Lung (tissue), 12 donors: ENCODE measurements around the gene GZMH. TPM values are rescaled to one million over a fixed set of nuclear protein-coding genes. Genes with fewer than 3 reads are reported as not detected.

Experiments
- ATAC-seq: fragments of 200-7000 bp; cut with Tn5 transposase; one replicate; pipeline ENCODE4 v1.9.1; 2020; ENCODE audit warnings: moderate number of reproducible peaks; ENCODE audit not compliant: insufficient read depth, low FRiP score
- DNase-seq, 3 donors: peaks; one replicate each; pipeline ENCODE4 v3.0.0-alpha.2; 2013 to 2017
- H3K27ac ChIP-seq, 2 donors: one replicate each; pipeline ENCODE4 v1.5.1; 2013; ENCODE audit warnings: mild to moderate bottlenecking in 2 of 2, moderate library complexity in 2 of 2, control low read depth in 1 of 2, inconsistent platforms in 1 of 2, low read depth in 1 of 2, low read length in 1 of 2
- H3K27me3 ChIP-seq, 3 donors: one replicate each; pipeline ENCODE4 v1.5.1; 2013; ENCODE audit warnings: low read length in 2 of 3; ENCODE audit not compliant: control insufficient read depth in 3 of 3, insufficient read depth in 3 of 3
- H3K36me3 ChIP-seq, 4 donors: one replicate each; pipeline ENCODE4 v1.5.1; 2013; ENCODE audit warnings: low read length in 4 of 4, mild to moderate bottlenecking in 1 of 4, moderate library complexity in 1 of 4; ENCODE audit not compliant: control insufficient read depth in 4 of 4, insufficient read depth in 4 of 4
- H3K4me1 ChIP-seq, 5 donors: one replicate each; pipeline ENCODE4 v1.5.1; 2013; ENCODE audit warnings: low read length in 5 of 5, mild to moderate bottlenecking in 2 of 5, moderate library complexity in 1 of 5; ENCODE audit not compliant: control insufficient read depth in 5 of 5, insufficient read depth in 5 of 5
- H3K4me3 ChIP-seq: one replicate; pipeline ENCODE4 v1.5.1; 2013; ENCODE audit warnings: mild to moderate bottlenecking, control low read depth, moderate library complexity
- H3K9ac ChIP-seq, 2 donors: one replicate each; pipeline ENCODE4 v1.5.1; 2013; ENCODE audit warnings: low read length in 2 of 2, control low read depth in 1 of 2; ENCODE audit not compliant: insufficient read depth in 1 of 2
- H3K9me3 ChIP-seq, 4 donors: one replicate each; pipeline ENCODE4 v1.5.1; 2013; ENCODE audit warnings: low read length in 3 of 4, mild to moderate bottlenecking in 1 of 4, moderate library complexity in 1 of 4; ENCODE audit not compliant: control insufficient read depth in 4 of 4, insufficient read depth in 3 of 4
- CTCF ChIP-seq: IDR thresholded peaks from 2 replicates; pipeline ENCODE4 v1.5.1; 2012; ENCODE audit warnings: mild to moderate bottlenecking; ENCODE audit errors: control extremely low read depth, extremely low read depth
- WGBS, 2 donors: extraction: QIAGEN DNeasy Blood & Tissue Kit; methylation state at CpG; one replicate each; pipeline ENCODE4 v1.1.7; 2013; 5-methylcytosine and 5-hydroxymethylcytosine counted together
- polyA plus RNA-seq, 2 donors: library from polyadenylated mRNA; stranded (reverse); fragments of 200-250 nt; gene quantifications; one replicate each; pipeline ENCODE4 v1.2.1, GENCODE V29; 2013
- total RNA-seq, 2 donors: library from RNA; depleted of rRNA in 1 of 2; stranded (reverse); fragments of >200 nt in 1 of 2; gene quantifications; one replicate each; pipeline ENCODE4 v1.2.1, GENCODE V29; 2014 to 2021
- donor health status: control.
- donor health status: control.
- donor health status: Bipolar disorder and iron deficiency.
- donor health status: healthy.
- donor health status: DM: yes; HTN: yes; CAD: no.

GZMH gene
- total and polyA plus RNA-seq, 4 donors: 1.2 to 3.1 (median 2.9) TPM; not detected in 1

- Histone ChIP-seq H3K27me3 (no peaks in the 10 kb centered on the region), H3K9ac (no peak within 1 kb of the TSS), H3K9me3 (peaks cover 0 to 3% (median 0%) of the 10 kb centered on the region in 4 donors), H3K27ac (no peak within 1 kb of the TSS), H3K36me3 (no peaks in the 10 kb centered on the region), H3K4me1 (peaks cover 0 to 10% (median 4%) of the 10 kb centered on the region in 5 donors), H3K4me3 (no peak within 1 kb of the TSS)
- ATAC-seq (no peak), DNase-seq (no peak)
- 69 to 85% methylated on average over 2 of the region's 2 CpGs for WGBS, 2 donors
- TF ChIP-seq CTCF: no peak
These were observed 24.7 kb upstream of the GZMH start, which contains the start of gene GZMB for GRCh38 chr14:24634158-24634557. Gene GZMB, minus strand, starts transcription at chr14:24634190. Its CDS starts 30 bp downstream, at chr14:24634160.

GRCh38 chr14:24633353-24633752 is 23.9 kb upstream of the GZMH start:
- Histone ChIP-seq H3K4me1 (peaks cover 0 to 10% (median 4%) of the 10 kb centered on the region in 5 donors), H3K36me3 (no peaks in the 10 kb centered on the region), H3K9me3 (peaks cover 0 to 3% (median 0%) of the 10 kb centered on the region in 4 donors), H3K4me3 (no peak overlapping the region), H3K27ac (no peak overlapping the region), H3K9ac (no peak overlapping the region), H3K27me3 (no peaks in the 10 kb centered on the region)
- 88 to 100% methylated on average over 1 of the region's 1 CpG for WGBS, 2 donors
- ATAC-seq: no peak
- no peak for DNase-seq
- TF ChIP-seq CTCF: no peak

- H3K4me3 ChIP-seq: no peak overlapping the region
- no peak overlapping the region for H3K9ac ChIP-seq
- no peaks in the 10 kb centered on the region for H3K27me3 ChIP-seq
- peaks cover 0 to 10% (median 4%) of the 10 kb centered on the region in 5 donors for H3K4me1 ChIP-seq
- DNase-seq (no peak), ATAC-seq (no peak)
- H3K9me3 ChIP-seq: peaks cover 0 to 3% (median 0%) of the 10 kb centered on the region in 4 donors
- H3K27ac ChIP-seq: no peak overlapping the region
- WGBS, 2 donors: 62 to 68% methylated on average over 6 of the region's 6 CpGs
- TF ChIP-seq CTCF: no peak
- no peaks in the 10 kb centered on the region for H3K36me3 ChIP-seq
These were observed 23.3 kb upstream of the GZMH start for GRCh38 chr14:24632761-24633160.

- no peak for DNase-seq
- no peaks in the 10 kb centered on the region for H3K36me3 ChIP-seq
- H3K27ac ChIP-seq: no peak overlapping the region
- no peaks in the 10 kb centered on the region for H3K27me3 ChIP-seq
- peaks cover 0 to 10% (median 4%) of the 10 kb centered on the region in 5 donors for H3K4me1 ChIP-seq
- WGBS, 2 donors: 81 to 91% methylated on average over 4 of the region's 4 CpGs
- ATAC-seq: no peak
- no peak overlapping the region for H3K9ac ChIP-seq
- no peak overlapping the region for H3K4me3 ChIP-seq
- TF ChIP-seq CTCF: no peak
- peaks cover 0 to 3% (median 0%) of the 10 kb centered on the region in 4 donors for H3K9me3 ChIP-seq
These were observed 22.9 kb upstream of the GZMH start for GRCh38 chr14:24632336-24632735.
